Neural progenitor cell (in vitro differentiated cells): ENCODE measurements around the gene TACO1.

ENCODE experiments used
- CTCF ChIP-seq: fragments of 200-600 bp; sonication (generic); IDR thresholded peaks from 2 replicates; pipeline ENCODE4 v1.5.1; 2017; ENCODE audit warnings: antibody characterized with exemption, mild to moderate bottlenecking
- EZH2 ChIP-seq: fragments of 200-600 bp; sonication (generic); IDR thresholded peaks from 2 replicates; pipeline ENCODE4 v1.6.1; 2017; ENCODE audit warnings: antibody characterized with exemption, mild to moderate bottlenecking, moderate library complexity

DNA sequence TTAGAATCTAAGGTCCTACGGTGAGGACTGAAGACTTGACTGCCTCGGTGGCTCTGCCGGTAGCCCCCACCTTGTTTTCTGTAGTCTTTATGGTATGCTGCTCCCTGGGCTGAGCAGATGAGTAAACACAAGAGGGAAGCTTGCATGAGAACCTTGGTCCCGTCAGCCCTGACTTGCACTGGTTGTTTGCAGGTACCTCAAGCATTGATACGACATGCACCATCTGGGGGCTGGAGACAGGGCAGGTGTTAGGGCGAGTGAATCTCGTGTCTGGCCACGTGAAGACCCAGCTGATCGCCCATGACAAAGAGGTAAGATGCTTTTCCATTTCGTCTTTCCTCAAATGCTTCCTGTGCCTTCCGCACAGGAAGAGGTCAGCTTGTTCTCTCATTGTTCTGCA lies 21.1 kb upstream of the TACO1 start:
- TF ChIP-seq CTCF: no peak
- no peak for TF ChIP-seq EZH2
